WTC11 (cell line): ENCODE data around the gene GPHA2. TPM values are rescaled to one million over a fixed set of nuclear protein-coding genes. Genes with fewer than 3 reads are reported as not detected.

Experiments used
- ATAC-seq: fragments of 200-7000 bp; cut with Tn5 transposase; 2 replicates; pipeline ENCODE4 v1.10.0; 2021; ENCODE audit warnings: mild to moderate bottlenecking, moderate library complexity
- CTCF ChIA-PET: fragments of 300-600 bp; sonication (Branson Sonifier 250); formaldehyde crosslinking; loops from one replicate; lab custom pipeline; 2021; ENCODE audit warnings: antibody characterized with exemption; lab: Charles Lee
- POLR2A ChIA-PET: fragments of 350-600 bp; sonication (Branson Sonifier 250); formaldehyde crosslinking; loops from one replicate; lab custom pipeline; 2021; ENCODE audit warnings: antibody characterized with exemption; lab: Charles Lee
- DNase-seq: peaks from one replicate; pipeline ENCODE4 v3.0.0; 2021; ENCODE audit warnings: low spot score
- H3K27ac Mint-ChIP-seq: 2 replicates; pipeline ENCODE4 v1.8.0; 2021; ENCODE audit warnings: mixed read lengths
- H3K27me3 Mint-ChIP-seq: 2 replicates; pipeline ENCODE4 v1.8.0; 2021; ENCODE audit warnings: low read depth, mild to moderate bottlenecking, moderate library complexity, mixed read lengths
- H3K36me3 Mint-ChIP-seq: 2 replicates; pipeline ENCODE4 v1.8.0; 2021; ENCODE audit warnings: mixed read lengths
- H3K4me1 Mint-ChIP-seq: 2 replicates; pipeline ENCODE4 v1.8.0; 2022; ENCODE audit warnings: mixed read lengths
- H3K4me3 Mint-ChIP-seq: 2 replicates; pipeline ENCODE4 v1.8.0; 2021; ENCODE audit warnings: mild to moderate bottlenecking, moderate library complexity, mixed read lengths
- H3K9me3 Mint-ChIP-seq: 2 replicates; pipeline ENCODE4 v1.8.0; 2021; ENCODE audit warnings: mixed read lengths
- E2F1 ChIP-seq: sonication (generic); formaldehyde crosslinking; IDR thresholded peaks from 2 replicates; pipeline ENCODE4 v1.8.0; 2022; ENCODE audit warnings: mild to moderate bottlenecking, missing genetic modification reagents
- E2F5 ChIP-seq: sonication (generic); formaldehyde crosslinking; IDR thresholded peaks from 2 replicates; pipeline ENCODE4 v1.8.1; 2022; ENCODE audit warnings: mild to moderate bottlenecking, moderate library complexity, missing genetic modification reagents
- EMX1 ChIP-seq: fragments of 250-450 bp; sonication (Bioruptor Pico); IDR thresholded peaks from 2 replicates; pipeline ENCODE4 v1.8.0; 2021; ENCODE audit warnings: mild to moderate bottlenecking
- ETV6 ChIP-seq: sonication (generic); formaldehyde crosslinking; IDR thresholded peaks from 2 replicates; pipeline ENCODE4 v1.8.1; 2022; ENCODE audit warnings: mild to moderate bottlenecking, missing genetic modification reagents
- FOXP1 ChIP-seq: sonication (generic); formaldehyde crosslinking; IDR thresholded peaks from 2 replicates; pipeline ENCODE4 v1.8.0; 2022; ENCODE audit warnings: missing genetic modification reagents, mild to moderate bottlenecking, moderate library complexity, borderline replicate concordance
- GTF2I ChIP-seq: fragments of 250-450 bp; sonication (Bioruptor Pico); conservative IDR thresholded peaks from 2 replicates; pipeline ENCODE4 v1.4.0; 2021; ENCODE audit warnings: mild to moderate bottlenecking
- HMGA2 ChIP-seq: fragments of 250-450 bp; sonication (Bioruptor Pico); IDR thresholded peaks from 2 replicates; pipeline ENCODE4 v1.4.0; 2021; ENCODE audit warnings: mild to moderate bottlenecking, moderate library complexity
- IRF2 ChIP-seq: sonication (generic); formaldehyde crosslinking; IDR thresholded peaks from 2 replicates; pipeline ENCODE4 v1.8.0; 2022; ENCODE audit warnings: low read depth, missing genetic modification reagents, borderline replicate concordance
- NFYB ChIP-seq: sonication (generic); formaldehyde crosslinking; conservative IDR thresholded peaks from 2 replicates; pipeline ENCODE4 v1.8.0; 2022; ENCODE audit warnings: low read depth, missing genetic modification reagents
- PRDM15 ChIP-seq: sonication (generic); formaldehyde crosslinking; IDR thresholded peaks from 2 replicates; pipeline ENCODE4 v1.8.0; 2022; ENCODE audit warnings: missing genetic modification reagents
- SMAD3 ChIP-seq: sonication (generic); formaldehyde crosslinking; IDR thresholded peaks from 2 replicates; pipeline ENCODE4 v1.8.0; 2022; ENCODE audit warnings: missing genetic modification reagents, mild to moderate bottlenecking, borderline replicate concordance
- SP1 ChIP-seq: sonication (generic); formaldehyde crosslinking; conservative IDR thresholded peaks from 2 replicates; pipeline ENCODE4 v1.8.1; 2022; ENCODE audit warnings: missing genetic modification reagents
- TEAD4 ChIP-seq: sonication (generic); formaldehyde crosslinking; IDR thresholded peaks from 2 replicates; pipeline ENCODE4 v1.8.0; 2022; ENCODE audit warnings: mild to moderate bottlenecking, missing genetic modification reagents
- TP53 ChIP-seq: sonication (generic); formaldehyde crosslinking; IDR thresholded peaks from 2 replicates; pipeline ENCODE4 v1.8.1; 2023; ENCODE audit warnings: mild to moderate bottlenecking, missing genetic modification reagents
- ZBTB21 ChIP-seq: sonication (generic); formaldehyde crosslinking; IDR thresholded peaks from 2 replicates; pipeline ENCODE4 v1.8.1; 2023; ENCODE audit warnings: mild to moderate bottlenecking, missing genetic modification reagents, borderline replicate concordance
- ZNF121 ChIP-seq: sonication (generic); formaldehyde crosslinking; IDR thresholded peaks from 2 replicates; pipeline ENCODE4 v1.8.0; 2023; ENCODE audit warnings: missing genetic modification reagents
- ZNF219 ChIP-seq: sonication (generic); formaldehyde crosslinking; IDR thresholded peaks from 2 replicates; pipeline ENCODE4 v1.8.0; 2023; ENCODE audit warnings: missing genetic modification reagents, mild to moderate bottlenecking, borderline replicate concordance
- ZNF232 ChIP-seq: sonication (generic); formaldehyde crosslinking; IDR thresholded peaks from 2 replicates; pipeline ENCODE4 v1.8.0; 2022; ENCODE audit warnings: mild to moderate bottlenecking, missing genetic modification reagents
- ZNF317 ChIP-seq: sonication (generic); formaldehyde crosslinking; IDR thresholded peaks from 2 replicates; pipeline ENCODE4 v1.8.1; 2023; ENCODE audit warnings: low read depth, mild to moderate bottlenecking, moderate library complexity, missing genetic modification reagents, borderline replicate concordance
- ZNF396 ChIP-seq: fragments of 250-450 bp; sonication (Bioruptor Pico); IDR thresholded peaks from 2 replicates; pipeline ENCODE4 v1.8.0; 2021; ENCODE audit warnings: mild to moderate bottlenecking, moderate library complexity, borderline replicate concordance
- ZNF416 ChIP-seq: fragments of 250-450 bp; sonication (Bioruptor Pico); IDR thresholded peaks from 2 replicates; pipeline ENCODE4 v1.9.0; 2021; ENCODE audit warnings: mild to moderate bottlenecking, inconsistent platforms
- ZNF671 ChIP-seq: fragments of 250-450 bp; sonication (Bioruptor Pico); IDR thresholded peaks from 2 replicates; pipeline ENCODE4 v1.8.0; 2021; ENCODE audit warnings: mild to moderate bottlenecking
- total RNA-seq: library from RNA; stranded (reverse); gene quantifications from 3 replicates; pipeline ENCODE4 v1.2.3, GENCODE V29; 2021

The GPHA2 gene
- total RNA-seq, 1 experiment from 2014 or later = 1.6 TPM

DNA sequence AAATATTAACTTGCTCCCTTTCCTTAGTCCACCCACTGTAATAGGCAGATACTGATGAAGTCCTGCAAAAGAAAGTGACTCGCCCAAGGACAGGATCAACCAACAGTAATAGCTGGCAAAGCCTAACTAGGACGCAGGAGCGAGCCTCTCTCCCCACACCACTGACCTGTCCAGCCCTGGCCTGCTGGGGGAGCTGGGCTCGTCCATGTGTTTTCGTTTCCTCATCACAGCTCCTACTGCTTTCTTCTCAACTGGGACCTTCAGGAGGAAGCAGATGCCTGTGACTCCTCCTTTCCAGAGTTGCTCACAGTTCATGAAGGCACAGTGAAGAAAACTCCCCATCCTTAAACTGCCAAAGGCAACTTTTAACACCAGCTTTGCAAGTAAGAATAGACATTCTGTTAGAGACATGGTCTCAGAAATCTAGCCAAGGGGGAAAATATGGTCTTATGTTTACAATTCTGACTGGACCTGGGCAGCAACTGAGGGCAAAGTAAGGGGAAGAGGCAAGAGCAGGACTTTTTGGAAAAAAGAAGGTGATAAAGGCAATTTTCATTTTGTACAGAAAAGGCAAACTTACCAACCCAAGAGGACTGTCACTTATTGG is 11.6 kb upstream of the GPHA2 start:
- no peak for ATAC-seq
- Mint-ChIP-seq H3K9me3 (no peaks in the 10 kb centered on the region), H3K4me1 (no peaks in the 10 kb centered on the region), H3K27me3 (peaks cover 9% of the 10 kb centered on the region), H3K27ac (no peak overlapping the region), H3K36me3 (no peaks in the 10 kb centered on the region), H3K4me3 (no peak overlapping the region)
- no peak for TF ChIP-seq NFYB
- no peak for TF ChIP-seq ZBTB21 (CRISPR knock-in tag)
- no peak for TF ChIP-seq ZNF219 (CRISPR knock-in tag)
- no peak for TF ChIP-seq SP1 (CRISPR knock-in tag)
- TF ChIP-seq E2F1 (CRISPR knock-in tag) = no peak
- no peak for TF ChIP-seq ETV6 (CRISPR knock-in tag)
- no peak for TF ChIP-seq E2F5
- TF ChIP-seq EMX1 = no peak
- TF ChIP-seq ZNF396 (CRISPR knock-in tag) = no peak
- TF ChIP-seq ZNF121 (CRISPR knock-in tag) = no peak
- ChIA-PET POLR2A (interaction anchor here (0.7 kb wide), 1 partner anchor 136 kb away, joined by 3 read pairs; the partner anchor contains the start of gene CDCA5), CTCF (interaction anchor here (0.5 to 2.2 kb wide), 3 partner anchors 12 to 104 kb away, joined by 3 to 10 read pairs (median 6); partner anchors contain the start of genes ARL2 and GPHA2)
- no peak for DNase-seq

DNA sequence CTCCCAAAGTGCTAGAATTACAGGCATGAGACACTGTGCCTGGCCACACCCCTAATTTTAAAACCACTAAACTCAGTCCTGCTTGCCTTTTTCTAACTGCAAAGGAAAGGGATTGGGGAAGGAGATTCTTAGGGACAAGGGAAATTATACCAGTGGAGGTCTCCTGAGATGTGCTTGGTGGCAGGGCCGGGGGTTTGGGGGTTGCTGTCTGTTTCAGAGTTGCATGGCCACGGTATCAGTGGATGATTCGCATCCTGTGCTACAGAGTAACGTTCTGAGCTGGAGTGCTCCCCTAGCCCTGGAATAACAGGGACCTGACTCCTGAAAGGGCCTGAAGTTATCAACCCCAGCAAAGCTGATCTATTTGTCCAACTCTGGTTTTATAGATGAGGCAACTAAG is 846 bp upstream of the GPHA2 start:
- no peak for TF ChIP-seq ZNF671 (CRISPR knock-in tag)
- no peak for TF ChIP-seq FOXP1
- no peak for TF ChIP-seq TEAD4 (CRISPR knock-in tag)
- no peak for TF ChIP-seq ZNF317 (CRISPR knock-in tag)
- TF ChIP-seq ZNF232 (CRISPR knock-in tag) = no peak
- no peak for TF ChIP-seq SMAD3 (CRISPR knock-in tag)
- TF ChIP-seq E2F5 = no peak
- TF ChIP-seq TP53 = no peak
- TF ChIP-seq PRDM15 (CRISPR knock-in tag) = no peak
- TF ChIP-seq HMGA2 = no peak
- no peak for TF ChIP-seq IRF2 (CRISPR knock-in tag)
- TF ChIP-seq NFYB = no peak
- TF ChIP-seq GTF2I = no peak
- TF ChIP-seq ZNF416 (CRISPR knock-in tag) = no peak
- ChIA-PET POLR2A (no interaction called here), CTCF (interaction anchor here (0.6 to 4.3 kb wide), 9 partner anchors 11 to 174 kb away, joined by 3 to 30 read pairs (median 6); partner anchors contain the start of gene ARL2)
- Mint-ChIP-seq H3K27me3 (peaks cover 4% of the 10 kb centered on the region; the same call in 1 of the 2 replicates), H3K9me3 (no peaks in the 10 kb centered on the region), H3K27ac (no peak overlapping the region), H3K36me3 (no peaks in the 10 kb centered on the region; the same call in 1 of the 2 replicates), H3K4me3 (no peak overlapping the region), H3K4me1 (peaks cover 24% of the 10 kb centered on the region)
- ATAC-seq (no peak), DNase-seq (no peak)
